Tongue (tissue), 2 donors: ENCODE measurements around the gene TBL1Y. TPM values are rescaled to one million over a fixed set of nuclear protein-coding genes. Genes with fewer than 3 reads are reported as not detected.
"Not testable (repeated sequence)": the region's sequence is repeated elsewhere in the genome, so short reads cannot be mapped to it uniquely, and the experiment has no call there.

Source experiments
- DNase-seq: peaks from one replicate; pipeline ENCODE4 v3.0.0-alpha.2; 2015
- total RNA-seq: library from RNA; depleted of rRNA; stranded (reverse); fragments of >200 nt; gene quantifications from one replicate; pipeline ENCODE4 v1.2.3, GENCODE V29; 2014

Gene TBL1Y
- total RNA-seq = not detected

DNA sequence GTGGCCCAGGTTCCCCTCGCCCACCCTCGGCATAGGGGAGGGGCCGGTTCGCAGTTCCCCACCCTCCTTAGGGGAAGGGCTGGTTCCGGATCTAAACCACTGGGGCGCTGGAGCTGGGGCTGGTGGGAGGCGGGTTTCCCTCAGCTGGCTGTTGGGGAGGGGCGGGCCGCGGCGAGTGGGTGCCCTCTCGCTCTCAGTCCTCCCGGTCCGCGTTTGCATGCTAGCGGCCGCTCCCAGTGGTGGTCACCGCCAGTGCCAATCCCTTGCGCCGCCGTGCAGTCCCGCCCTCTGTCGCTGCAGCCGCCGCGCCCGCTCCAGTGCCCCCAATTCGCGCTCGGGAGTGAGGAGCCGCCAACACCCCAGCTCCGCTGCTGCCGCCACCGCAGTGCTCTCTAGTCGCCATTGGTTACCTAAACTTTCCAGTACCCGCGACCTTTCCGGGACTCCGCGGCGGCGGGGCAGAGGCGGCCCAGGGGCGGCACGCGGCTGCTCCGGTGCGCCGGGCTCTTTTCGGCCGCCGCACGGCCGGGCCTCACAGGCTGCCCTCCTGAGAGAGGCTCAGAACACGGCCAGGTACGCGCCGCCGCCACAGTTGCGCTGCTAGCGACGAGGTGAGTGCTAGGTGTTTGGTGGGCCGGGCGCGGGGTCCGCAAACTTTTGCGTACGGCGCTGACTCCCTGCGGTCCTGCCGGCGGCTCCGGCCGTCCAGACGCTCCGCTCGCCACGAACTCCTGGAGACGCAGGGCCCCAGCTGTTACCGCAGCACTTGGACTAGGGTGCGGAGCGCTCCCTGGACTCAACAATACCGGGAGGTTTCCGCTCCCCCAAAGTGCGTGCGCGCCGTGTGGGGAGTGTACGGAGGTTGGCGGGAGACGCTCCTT lies at the start of gene TBL1Y:
Gene TBL1Y, plus strand, starts transcription at position 326 of the 881 bp plus-strand sequence. CDS start 114,388 bp downstream, outside the sequence.
- DNase-seq = peak; percentile 37

DNA sequence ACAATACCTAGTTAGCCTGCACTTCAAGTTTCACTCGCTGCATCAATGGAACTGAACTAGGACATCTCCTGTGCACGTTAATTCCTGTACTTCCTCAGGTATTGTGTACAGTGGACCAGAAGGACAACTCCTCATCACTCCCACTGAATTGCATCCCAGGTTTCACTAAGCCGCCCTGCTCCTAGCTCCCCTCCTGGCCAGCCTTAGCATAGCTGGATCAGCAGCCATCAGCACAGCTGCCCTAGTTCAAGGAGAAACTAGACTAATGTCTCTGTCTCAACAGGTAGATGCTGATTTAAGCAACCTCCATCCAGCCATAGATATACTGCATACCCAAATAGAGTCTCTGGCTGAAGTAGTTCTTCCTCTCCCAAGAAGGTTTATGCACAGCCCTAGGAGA lies 16.0 kb upstream of the TBL1Y start:
- no peak for DNase-seq

DNA sequence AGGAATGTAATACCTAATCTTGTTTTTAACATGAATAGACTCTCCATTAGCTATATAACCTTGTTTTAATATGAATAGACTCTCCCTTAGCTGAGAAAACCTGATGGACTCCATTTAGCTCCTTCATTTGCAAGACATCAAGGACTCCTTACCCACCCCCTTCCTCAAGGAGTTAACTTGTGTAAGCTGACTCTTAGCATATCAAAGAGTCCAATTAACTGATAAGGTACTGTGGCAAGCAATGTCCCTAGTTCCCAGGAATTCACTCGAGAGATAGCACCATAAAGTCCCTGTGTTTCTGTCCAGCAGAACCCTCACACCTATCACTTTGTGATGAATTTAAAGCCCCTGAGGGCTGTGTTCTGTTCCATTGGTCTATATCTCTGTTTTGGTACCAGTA lies 15.3 kb upstream of the TBL1Y start:
- DNase-seq = no peak

DNA sequence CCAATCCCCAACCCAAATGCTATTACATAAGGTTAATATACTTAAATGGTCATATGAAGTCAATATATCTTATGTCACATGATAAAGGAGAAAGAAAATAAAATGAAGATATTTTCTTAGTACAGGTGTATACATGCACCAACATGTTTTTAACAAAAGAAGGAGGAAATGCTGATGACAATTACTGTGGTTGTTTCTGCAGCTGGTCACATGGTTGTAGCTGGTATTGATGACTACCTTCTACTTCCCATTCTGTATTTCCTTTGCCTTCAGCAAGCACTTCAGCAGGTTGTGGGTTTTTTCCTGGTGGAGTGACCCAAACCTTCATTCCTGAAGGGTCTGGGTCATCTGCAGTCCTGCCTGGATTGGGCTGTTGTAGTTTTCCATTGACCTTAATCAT lies 8.4 kb upstream of the TBL1Y start:
- not testable (repeated sequence) for DNase-seq

DNA sequence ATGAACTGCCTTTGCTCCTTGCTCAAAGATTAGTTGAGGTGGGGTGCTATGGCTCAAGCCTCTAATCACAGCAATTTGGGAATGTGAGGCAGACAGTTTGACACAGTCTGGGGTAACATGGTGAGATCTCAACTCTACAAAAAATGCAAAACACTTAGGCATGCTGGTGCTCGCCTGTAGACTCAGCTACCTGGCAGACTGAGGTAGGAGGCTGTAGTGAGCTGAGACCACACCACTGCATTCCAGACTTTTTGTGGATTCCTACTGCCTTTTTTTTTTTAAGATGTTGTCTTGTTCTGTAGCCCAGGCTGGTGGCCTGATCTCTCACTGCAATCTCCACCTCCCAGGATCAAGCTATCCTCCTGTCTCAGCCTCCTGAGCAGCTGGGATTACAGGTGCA lies 2.9 kb upstream of the TBL1Y start:
- DNase-seq = no peak

DNA sequence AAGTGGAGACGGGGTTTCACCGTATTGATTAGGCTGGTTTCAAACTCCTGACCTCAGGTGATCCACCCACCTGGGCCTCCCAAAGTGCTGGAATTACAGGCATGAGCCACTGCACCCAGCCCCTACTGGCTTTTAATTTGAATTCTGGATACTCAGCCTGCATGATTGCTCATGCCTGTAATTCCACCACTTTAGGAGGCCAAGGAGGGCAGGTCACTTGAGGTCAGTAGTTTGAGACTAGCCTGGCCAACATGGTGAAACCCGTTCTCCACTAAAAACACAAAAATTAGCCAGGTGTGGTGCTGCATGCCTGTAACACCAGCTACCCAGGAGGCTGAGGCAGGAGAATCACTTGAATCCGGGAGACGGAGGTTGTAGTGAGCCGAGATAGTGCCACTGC lies 2.5 kb upstream of the TBL1Y start:
- DNase-seq = not testable (repeated sequence)

DNA sequence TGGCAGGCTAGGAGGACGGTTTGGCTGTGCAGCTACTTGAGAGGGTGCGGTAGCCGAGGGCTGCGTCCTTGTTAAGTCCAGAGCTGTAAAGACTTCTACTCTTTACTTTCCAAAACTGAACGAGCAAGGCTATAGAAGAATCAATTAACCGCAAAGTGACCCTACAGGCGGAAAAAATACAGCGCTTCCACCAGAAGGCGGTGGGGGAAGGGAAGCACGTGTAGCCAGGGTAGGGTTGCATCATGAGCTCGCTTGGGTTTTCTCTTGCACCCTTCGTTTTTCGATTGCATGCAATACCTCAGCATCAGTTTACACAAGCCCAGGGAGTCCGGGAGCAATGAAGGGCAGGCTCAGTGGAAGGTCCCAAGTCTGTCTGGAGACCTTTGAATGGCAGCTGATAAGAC lies 1.4 kb upstream of the TBL1Y start:
- peak; percentile 30 for DNase-seq

DNA sequence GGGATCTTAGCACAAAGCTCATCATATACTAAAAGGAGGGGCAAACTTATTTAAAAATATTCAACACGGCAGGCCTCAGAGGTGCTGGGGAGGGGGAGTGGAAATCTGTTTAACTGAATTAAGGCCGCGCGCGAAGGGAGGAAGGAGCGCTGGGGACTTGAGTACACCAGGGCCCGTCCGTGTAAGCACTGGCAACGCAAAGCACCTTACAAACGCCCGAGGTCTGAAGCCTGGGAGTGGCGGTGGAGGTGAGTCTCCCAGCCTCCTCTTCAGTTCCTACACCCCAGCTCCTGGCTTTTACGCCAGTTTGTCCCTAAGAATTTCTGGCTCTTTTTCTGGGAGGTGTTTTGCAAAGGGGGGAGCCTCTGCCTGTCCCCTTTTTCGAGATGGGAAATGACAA lies 641 bp upstream of the TBL1Y start:
- DNase-seq = peak; percentile 2

DNA sequence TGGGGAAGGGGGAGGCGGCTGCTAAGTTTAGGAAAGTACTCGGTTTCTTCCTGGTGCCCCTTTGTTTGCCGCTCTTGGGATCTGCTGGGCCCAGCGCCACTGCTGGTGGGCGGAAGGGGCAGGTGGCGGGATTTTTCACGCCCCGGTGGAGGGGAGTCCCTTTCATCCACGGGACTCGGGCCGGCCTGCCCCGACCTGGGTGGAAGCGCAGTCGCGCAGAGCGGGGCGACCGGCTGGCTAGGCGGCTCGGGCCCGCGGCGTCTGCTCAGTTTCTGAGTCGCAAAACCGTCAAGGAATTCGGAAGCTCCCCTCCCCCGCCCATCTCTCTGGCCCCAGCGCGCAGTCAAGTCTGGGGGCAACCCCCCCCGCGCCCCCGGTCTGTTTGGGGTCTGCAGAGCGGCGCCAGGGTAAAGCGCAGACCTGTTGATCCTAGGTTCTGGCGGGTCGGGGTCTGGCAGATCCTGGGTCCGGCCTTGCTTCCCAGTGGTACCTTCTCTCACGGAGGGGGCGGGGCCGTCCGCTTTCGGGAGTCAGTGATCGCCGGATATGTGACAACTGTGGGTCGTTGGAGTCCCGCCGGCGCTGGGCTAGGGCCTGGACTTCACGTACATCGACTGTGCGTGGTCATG lies 870 bp downstream of the TBL1Y start, which contains the start of gene AMELY:
Gene AMELY, minus strand, starts transcription at position 500 of the 629 bp plus-strand sequence. CDS start 39,144 bp downstream, outside the sequence.
- peak; percentile 16 for DNase-seq

DNA sequence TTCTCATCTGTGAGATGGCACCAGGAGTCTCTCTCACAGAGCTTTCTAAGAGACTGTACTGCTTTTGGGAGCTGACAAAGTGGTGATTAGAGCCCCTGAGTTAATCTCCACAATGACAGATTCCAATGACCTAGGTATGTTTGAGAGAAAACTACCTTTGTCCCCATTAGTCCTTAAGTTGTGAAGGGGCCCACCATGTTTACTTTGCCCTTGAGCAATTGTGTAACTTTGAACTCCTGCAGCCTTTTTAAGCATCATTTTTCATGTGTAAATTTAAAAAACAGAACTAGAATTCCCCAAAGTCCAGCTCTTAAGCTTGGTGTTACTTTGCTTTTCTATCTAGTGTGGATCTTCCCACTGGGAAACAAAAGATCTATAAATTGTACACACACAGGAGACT lies 2.9 kb downstream of the TBL1Y start:
- no peak for DNase-seq

DNA sequence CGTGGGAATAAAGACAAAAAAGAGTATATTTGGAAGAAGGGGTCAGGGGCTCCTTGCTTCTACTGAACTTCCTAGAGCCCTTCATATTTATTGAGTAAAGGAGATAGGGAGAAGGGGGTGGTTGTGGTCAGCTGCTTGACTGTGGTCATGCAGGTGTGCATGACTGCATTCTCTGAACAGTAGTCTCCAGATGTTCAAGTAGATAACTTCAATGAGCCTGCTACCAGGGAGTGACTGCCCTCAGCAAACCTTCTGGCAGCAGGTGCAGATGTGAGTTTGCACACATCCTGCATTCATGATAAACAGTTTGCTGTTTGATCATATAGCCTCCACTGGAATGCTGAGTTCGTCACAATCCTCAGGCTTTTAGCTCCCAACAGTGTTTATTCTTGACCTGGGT lies 10.6 kb downstream of the TBL1Y start:
- DNase-seq = no peak

DNA sequence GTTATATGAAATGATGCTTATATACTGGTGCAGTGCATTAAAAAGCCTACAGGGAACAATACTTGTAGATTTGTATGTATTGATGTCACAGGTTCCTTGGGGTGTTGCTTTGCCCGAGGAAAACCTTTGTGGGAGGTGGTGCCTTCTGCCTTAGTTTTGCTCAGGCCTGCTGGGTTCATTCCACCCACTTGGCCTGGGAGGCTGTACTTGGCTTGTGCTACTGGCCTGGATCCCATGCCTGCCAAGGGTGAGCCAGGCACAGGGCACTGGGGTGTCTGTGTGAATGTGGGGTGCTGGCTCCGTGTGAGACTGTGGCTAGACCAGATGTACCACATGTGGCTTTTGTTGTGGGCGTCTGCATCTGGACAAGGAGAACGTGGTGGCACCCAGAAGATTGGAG lies 17.8 kb downstream of the TBL1Y start:
- no peak for DNase-seq

DNA sequence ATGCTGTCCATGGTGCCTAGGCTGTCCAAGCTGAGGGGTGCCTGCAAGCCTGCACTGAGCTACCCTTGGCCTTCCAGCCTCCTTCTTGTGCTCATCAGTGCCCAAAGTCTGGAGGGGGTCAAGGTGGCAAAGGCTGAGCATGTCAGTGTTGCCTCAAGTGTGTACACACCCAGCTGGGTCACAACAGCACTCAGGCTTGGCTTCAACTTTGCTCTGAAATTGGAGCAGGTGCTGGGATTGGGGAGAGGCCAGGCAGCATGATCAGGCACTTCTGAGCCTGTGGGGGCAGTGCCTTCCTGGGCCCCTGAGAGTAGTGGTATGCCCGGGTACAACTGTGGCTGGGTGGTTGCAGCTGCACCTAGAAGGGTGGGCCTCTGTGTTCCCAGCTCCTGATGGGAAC lies 18.7 kb downstream of the TBL1Y start:
- DNase-seq = no peak

DNA sequence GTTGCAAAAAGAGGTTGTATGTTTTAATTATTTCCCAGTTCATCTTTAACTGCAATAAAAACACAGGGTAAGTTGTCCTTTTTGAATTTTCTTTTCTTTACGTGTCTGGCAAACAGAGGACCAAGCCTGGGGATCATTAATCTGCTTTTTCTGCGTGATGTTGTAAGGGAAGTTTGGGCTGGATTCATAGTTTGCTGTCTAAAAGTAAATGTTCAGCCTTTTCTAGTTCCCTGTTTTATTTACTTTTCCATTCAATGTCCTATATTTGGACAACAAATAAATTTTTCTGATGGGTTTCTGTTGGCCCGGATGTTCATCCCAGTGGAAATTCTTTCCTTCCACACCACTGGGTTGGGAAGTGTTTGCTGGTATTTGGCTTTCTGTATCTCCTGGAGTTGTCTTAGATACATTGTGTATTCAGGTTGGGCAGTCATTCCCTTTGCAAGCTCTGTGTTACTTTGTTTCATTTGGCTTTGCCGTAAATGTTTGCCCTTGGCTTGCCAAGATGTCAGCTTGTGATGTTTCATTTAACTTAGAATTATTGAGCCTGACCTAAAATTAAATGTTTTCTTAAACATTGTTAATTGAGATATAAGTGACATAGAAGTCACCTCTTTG lies 21.4 kb downstream of the TBL1Y start:
- no peak for DNase-seq

DNA sequence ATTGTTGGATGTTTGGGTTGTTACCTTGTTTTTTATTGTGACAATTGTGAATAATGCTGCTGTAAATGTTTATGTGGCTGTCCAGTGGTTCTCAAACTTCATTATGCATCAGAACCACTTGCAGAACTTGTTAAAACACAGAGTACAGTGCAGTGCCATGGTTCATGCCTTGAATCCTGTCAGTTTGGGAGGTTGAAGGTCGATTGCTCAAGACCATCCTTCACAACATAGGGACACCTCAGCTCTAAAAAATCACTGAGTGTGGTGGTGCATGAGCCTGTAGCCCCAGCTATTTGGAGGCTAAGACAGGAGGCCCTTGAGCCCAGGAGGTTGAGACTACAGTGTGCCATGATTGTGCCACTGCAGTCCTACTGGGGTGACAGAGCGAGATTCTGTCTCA lies 25.0 kb downstream of the TBL1Y start:
- no peak for DNase-seq

DNA sequence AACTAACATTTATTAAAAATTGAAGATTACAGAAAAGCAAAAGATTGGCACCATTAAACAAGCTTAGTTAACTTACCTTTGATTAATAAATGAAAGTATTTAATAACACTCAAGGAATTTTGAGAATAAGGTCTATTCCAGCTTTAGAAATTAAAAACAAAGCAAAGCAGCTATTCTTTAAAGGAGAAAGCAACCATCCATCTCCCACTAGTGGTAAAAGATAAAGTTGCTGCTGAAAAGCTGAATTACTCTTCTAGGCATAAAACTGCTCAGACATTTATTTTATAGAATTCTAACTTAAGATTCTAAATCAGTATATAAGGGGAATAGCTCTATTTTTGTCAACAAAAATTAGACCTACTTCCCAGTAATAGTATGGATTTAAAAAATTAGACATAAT lies 37.2 kb downstream of the TBL1Y start:
- DNase-seq = no peak

DNA sequence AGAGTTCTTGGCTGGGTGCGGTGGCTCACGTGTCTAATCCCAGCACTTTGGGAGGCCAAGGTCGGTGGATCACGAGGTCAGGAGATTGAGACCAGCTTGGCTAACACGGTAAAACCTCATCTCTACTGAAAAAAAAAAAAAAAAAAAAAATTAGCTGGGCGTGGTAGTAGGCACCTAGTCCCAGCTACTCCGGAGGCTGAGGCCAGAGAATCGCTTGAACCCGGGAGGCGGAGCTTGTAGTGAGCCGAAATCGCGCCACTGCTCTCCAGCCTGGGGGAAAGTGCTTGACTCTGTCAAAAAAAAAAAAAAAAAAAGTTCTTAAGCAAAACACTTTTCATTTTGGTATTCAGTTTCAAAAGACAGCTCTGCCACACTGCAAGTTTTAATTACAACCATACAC lies 37.9 kb downstream of the TBL1Y start:
- no peak for DNase-seq

DNA sequence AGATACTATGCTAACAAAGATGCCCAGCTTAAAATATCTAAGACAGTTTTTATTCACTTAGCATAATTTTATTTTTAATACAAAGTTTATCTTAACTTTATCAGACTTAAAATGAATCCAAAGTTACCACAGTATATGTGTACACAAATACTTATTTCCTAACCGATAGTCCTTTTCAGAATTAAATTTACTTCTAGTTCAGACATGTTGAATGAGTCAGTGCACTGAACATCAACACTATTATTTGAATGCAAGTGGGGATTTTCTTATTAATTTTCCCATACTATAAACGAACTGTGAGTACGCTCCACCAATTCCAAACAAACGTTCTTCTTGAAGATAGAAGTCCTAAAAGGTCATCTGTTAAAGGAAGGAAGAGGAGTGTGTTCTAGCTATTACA lies 39.5 kb downstream of the TBL1Y start:
- DNase-seq = no peak

DNA sequence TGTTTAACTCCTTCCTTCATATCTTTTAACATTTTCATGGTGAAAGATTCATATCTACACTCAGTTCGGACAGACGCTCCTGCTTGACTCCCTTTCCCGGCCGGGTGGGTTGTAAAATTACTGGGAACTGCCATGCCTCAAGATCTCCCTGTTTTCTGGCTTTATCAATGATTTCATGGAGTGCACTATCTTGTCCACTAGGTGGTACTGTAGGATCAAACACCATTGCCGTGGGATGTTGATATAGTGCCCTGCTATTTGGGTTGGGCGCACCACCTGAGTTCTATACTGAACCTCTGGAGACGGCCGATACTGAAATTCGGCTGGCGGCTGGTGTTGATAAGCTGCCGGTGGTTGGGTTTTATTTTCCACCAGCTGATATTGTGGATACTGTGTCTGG lies 54.2 kb downstream of the TBL1Y start:
- peak; percentile 64 for DNase-seq

DNA sequence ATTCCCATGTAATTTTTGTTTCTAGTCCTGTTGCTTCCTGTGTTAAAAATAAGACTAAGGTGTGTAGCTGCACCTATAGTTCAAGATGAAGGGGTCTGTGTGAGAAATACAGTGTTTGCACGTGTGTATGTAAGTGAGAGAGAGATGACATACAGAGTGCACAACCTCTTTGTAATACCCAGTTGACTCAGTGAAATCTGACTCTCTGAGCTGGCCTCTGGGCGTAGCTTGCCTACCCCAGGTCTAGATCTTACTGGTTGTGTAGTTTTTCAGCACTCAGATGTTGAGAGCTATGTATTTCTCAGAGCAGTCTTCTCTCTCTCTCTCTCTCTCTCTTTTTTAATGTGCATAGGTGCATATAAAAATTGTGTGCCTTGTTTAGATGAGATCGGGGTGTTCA lies 56.0 kb downstream of the TBL1Y start:
- no peak for DNase-seq

DNA sequence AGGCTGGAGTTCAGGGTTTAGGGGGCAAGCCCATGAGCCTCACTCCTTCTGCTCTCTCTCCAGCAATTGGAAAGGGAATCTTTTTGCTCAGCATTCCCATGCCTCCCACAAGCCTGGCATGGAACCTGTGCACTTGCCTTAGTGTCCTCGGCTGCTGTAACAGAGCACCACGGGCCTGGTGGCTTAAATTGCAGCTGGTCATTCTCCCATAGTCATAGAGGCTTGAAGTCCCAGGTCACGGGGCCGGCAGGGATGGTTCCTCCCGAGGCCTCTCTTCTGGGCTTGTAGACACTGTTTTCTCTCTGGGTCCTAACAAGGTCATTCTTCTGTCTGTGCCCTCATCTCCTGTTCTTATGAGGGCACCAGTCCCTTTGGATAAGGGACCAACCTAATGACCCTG lies 57.2 kb downstream of the TBL1Y start:
- DNase-seq = no peak

DNA sequence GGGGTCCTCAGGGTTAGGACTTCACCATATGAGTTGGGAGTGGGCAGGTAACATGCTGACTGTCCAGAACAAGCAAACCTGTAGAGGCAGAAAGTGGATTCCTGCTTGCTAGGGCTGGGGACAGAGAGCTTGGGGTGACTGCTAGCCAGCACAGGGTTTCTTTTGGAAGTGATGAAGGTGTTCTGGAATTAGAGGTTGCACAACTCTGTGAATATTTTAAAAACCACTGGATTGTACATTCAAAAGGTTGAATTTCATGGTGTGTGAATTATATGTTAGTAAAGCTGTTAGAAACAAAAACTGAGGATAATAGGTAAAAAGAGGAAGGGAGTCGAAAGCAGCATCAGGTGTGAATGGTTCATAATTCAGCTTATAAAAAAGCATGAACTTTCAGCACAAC lies 57.7 kb downstream of the TBL1Y start:
- DNase-seq = no peak

DNA sequence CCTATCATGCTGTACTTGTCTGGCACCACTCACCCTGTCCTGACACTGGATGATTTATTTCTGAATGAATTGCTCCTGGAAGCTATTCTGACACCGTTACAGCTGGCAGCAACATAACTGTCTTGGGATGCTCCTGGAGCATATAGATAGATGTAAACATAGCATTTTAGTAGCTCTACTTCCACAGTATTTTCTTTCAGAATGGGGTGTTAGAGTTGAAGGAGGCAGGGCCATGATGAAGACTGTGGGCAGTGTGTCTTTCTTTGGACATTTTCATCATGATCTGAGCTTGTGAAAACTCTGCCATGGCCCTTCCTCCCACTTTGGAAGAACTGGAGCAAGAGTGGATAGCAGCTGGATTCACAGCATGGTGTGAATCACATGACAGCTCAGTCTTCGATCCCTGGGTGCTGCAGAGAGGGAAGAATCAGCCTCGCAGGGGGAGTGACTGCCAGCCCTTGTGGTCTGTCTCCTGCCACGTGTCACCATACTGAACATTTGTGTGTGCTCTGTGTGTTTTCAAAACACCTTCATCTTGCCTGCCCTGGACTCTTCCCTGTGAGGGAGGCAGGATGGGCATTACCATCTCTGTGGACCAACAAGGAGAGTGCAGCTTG lies 61.9 kb downstream of the TBL1Y start:
- no peak for DNase-seq
